Prostate gland (tissue), 2 donors: ENCODE results near the gene ACP6. TPM values are rescaled to one million over a fixed set of nuclear protein-coding genes. Genes with fewer than 3 reads are reported as not detected.

Experiments used
- DNase-seq: peaks from one replicate; pipeline ENCODE4 v3.0.0-alpha.2; 2019; ENCODE audit warnings: low spot score
- H3K27ac ChIP-seq, 2 donors: fragments of 200-600 bp; sonication (generic); 2 replicates each; pipeline ENCODE4 v1.5.1; 2017 to 2019
- H3K27me3 ChIP-seq: fragments of 200-600 bp; sonication (generic); replicated peaks from 2 replicates; pipeline ENCODE4 v1.5.1; 2019; ENCODE audit not compliant: insufficient read depth
- H3K36me3 ChIP-seq, 2 donors: fragments of 200-600 bp; sonication (generic); 1 replicate in 1 of 2; 2 replicates in 1 of 2; pipeline versions ENCODE4 v1.5.1 to v1.8.1; 2017 to 2019
- H3K4me1 ChIP-seq: fragments of 200-600 bp; sonication (generic); replicated peaks from 2 replicates; pipeline ENCODE4 v1.5.1; 2019
- H3K4me3 ChIP-seq, 2 donors: fragments of 200-600 bp; sonication (generic); 2 replicates each; pipeline ENCODE4 v1.5.1; 2017 to 2019
- H3K9me3 ChIP-seq: fragments of 200-600 bp; sonication (generic); 2 replicates; pipeline ENCODE4 v1.5.1; 2017
- CTCF ChIP-seq, 4 experiments: fragments of 200-600 bp in 2 of 4; fragments of 450-650 bp in 2 of 4; sonication (generic) in 2 of 4; IDR thresholded peaks; 1 replicate in 3 of 4; 2 replicates in 1 of 4; pipeline ENCODE4 v1.5.1; 2016 to 2019; ENCODE audit warnings: antibody characterized with exemption in 4 of 4, mild to moderate bottlenecking in 2 of 4, moderate library complexity in 2 of 4
- POLR2A ChIP-seq: fragments of 450-650 bp; IDR thresholded peaks from one replicate; pipeline ENCODE4 v1.6.1; 2016; ENCODE audit warnings: antibody characterized with exemption, mild to moderate bottlenecking
- POLR2AphosphoS5 ChIP-seq: sonication (generic); formaldehyde crosslinking; IDR thresholded peaks from one replicate; pipeline ENCODE4 v1.6.1; 2017; ENCODE audit warnings: antibody characterized with exemption
- WGBS: methylation state at CpG from one replicate; pipeline ENCODE4 v1.1.5; 2018; 5-methylcytosine and 5-hydroxymethylcytosine counted together
- intact Hi-C: fragments of 100-400 bp; cut with DNase I; formaldehyde crosslinking; loops from one replicate; pipeline ENCODE4 v1.14.2; 2022
- total RNA-seq, 2 donors: library from RNA; depleted of rRNA; stranded (reverse); fragments of >200 nt; gene quantifications; one replicate each; pipeline ENCODE4 v1.1.0, GENCODE V29; 2016

ACP6 gene
- total RNA-seq, 2 donors from 2014 or later: 20.2 to 22.0 TPM

GRCh38 chr1:147673406-147673805, 3.1 kb upstream of the ACP6 start:
- WGBS: 68% methylated on average over 2 of the region's 2 CpGs
- H3K9me3 ChIP-seq: no peaks in the 10 kb centered on the region
- no peak for TF ChIP-seq CTCF (IDR thresholded peaks at IDR 0.05)
- TF ChIP-seq POLR2AphosphoS5: no peak
- TF ChIP-seq POLR2A: no peak
- H3K27me3 ChIP-seq: no peaks in the 10 kb centered on the region
- H3K4me1 ChIP-seq: no peaks in the 10 kb centered on the region
- intact Hi-C loops: no loop called here
- H3K4me3 ChIP-seq: no peak overlapping the region
- H3K27ac ChIP-seq: no peak overlapping the region
- H3K36me3 ChIP-seq: no peaks in the 10 kb centered on the region
- DNase-seq: no peak

- DNase-seq: peak; percentile 42
- intact Hi-C loops: no loop called here
These were observed 630 bp downstream of the ACP6 start for GRCh38 chr1:147669469-147670318.

GRCh38 chr1:147665521-147665920, 4.8 kb downstream of the ACP6 start:
- H3K4me3 ChIP-seq: no peak overlapping the region
- WGBS: 96% methylated on average over 2 of the region's 2 CpGs
- no peaks in the 10 kb centered on the region for H3K4me1 ChIP-seq
- H3K36me3 ChIP-seq: no peaks in the 10 kb centered on the region
- peak in 1 of 4 experiments; percentile 18 for TF ChIP-seq CTCF (IDR thresholded peaks at IDR 0.05)
- no peak for TF ChIP-seq POLR2AphosphoS5
- TF ChIP-seq POLR2A: no peak
- H3K27ac ChIP-seq: no peak overlapping the region
- H3K27me3 ChIP-seq: no peaks in the 10 kb centered on the region
- no peak for DNase-seq
- intact Hi-C loops: no loop called here
- no peaks in the 10 kb centered on the region for H3K9me3 ChIP-seq

More at GRCh38 chr1:147669469-147670318, 630 bp downstream of the ACP6 start:
- TF ChIP-seq CTCF (IDR thresholded peaks at IDR 0.05): no peak
- TF ChIP-seq POLR2AphosphoS5: peak; percentile 18
- Histone ChIP-seq H3K4me1 (no peaks in the 10 kb centered on the region), H3K36me3 (no peaks in the 10 kb centered on the region), H3K4me3 (peak overlapping the region; percentile 52 to 76), H3K9me3 (no peaks in the 10 kb centered on the region), H3K27me3 (no peaks in the 10 kb centered on the region), H3K27ac (peak overlapping the region; percentile 77 to 87)
- WGBS: under 1% methylated on average over 45 of the region's 53 CpGs

GRCh38 chr1:147664206-147664605, 6.1 kb downstream of the ACP6 start:
- Histone ChIP-seq H3K27me3 (no peaks in the 10 kb centered on the region), H3K4me1 (no peaks in the 10 kb centered on the region), H3K36me3 (no peaks in the 10 kb centered on the region), H3K27ac (no peak overlapping the region), H3K9me3 (no peaks in the 10 kb centered on the region), H3K4me3 (no peak overlapping the region)
- DNase-seq: no peak
- TF ChIP-seq CTCF (IDR thresholded peaks at IDR 0.05) (no peak), POLR2A (no peak), POLR2AphosphoS5 (no peak)
- intact Hi-C loops: no loop called here
- 86% methylated on average over 4 of the region's 4 CpGs for WGBS

- Histone ChIP-seq H3K4me3 (no peak overlapping the region), H3K27me3 (no peaks in the 10 kb centered on the region), H3K27ac (no peak overlapping the region), H3K36me3 (no peaks in the 10 kb centered on the region), H3K9me3 (no peaks in the 10 kb centered on the region), H3K4me1 (no peaks in the 10 kb centered on the region)
- DNase-seq: no peak
- 92% methylated on average over 5 of the region's 5 CpGs for WGBS
- intact Hi-C loops: no loop called here
- TF ChIP-seq POLR2AphosphoS5: no peak
- no peak for TF ChIP-seq CTCF (IDR thresholded peaks at IDR 0.05)
- TF ChIP-seq POLR2A: no peak
These were observed 15.8 kb downstream of the ACP6 start for GRCh38 chr1:147654511-147654910.
